GM19025 (cell line): ENCODE measurements around the gene PDXDC1.
"Not testable (repeated sequence)": the region's sequence is repeated elsewhere in the genome, so short reads cannot be mapped to it uniquely, and the experiment has no call there.

Experiments used
- ATAC-seq: cut with Tn5 transposase; IDR thresholded peaks from one replicate; pipeline ENCODE4 v1.9.1; 2021; ENCODE audit warnings: mild to moderate bottlenecking, low read depth, moderate library complexity; ENCODE audit not compliant: unreplicated experiment

The PDXDC1 gene

GRCh38 chr16:15012941-15013340 lies 38.1 kb downstream of the PDXDC1 start:
- ATAC-seq: not testable (repeated sequence)

- not testable (repeated sequence) for ATAC-seq
These were observed 40.8 kb downstream of the PDXDC1 start for GRCh38 chr16:15015671-15016070.

GRCh38 chr16:15016354-15016753 lies 41.5 kb downstream of the PDXDC1 start:
- not testable (repeated sequence) for ATAC-seq

- not testable (repeated sequence) for ATAC-seq
These were observed 42.2 kb downstream of the PDXDC1 start for GRCh38 chr16:15016951-15017580.

GRCh38 chr16:15021429-15021828 lies 46.6 kb downstream of the PDXDC1 start:
- ATAC-seq: not testable (repeated sequence)

GRCh38 chr16:15022194-15022593 lies 47.4 kb downstream of the PDXDC1 start:
- ATAC-seq: peak; percentile 74

GRCh38 chr16:15023381-15024077 lies 48.7 kb downstream of the PDXDC1 start:
- not testable (repeated sequence) for ATAC-seq

- not testable (repeated sequence) for ATAC-seq
These were observed 50.0 kb downstream of the PDXDC1 start for GRCh38 chr16:15024858-15025199.

GRCh38 chr16:15025234-15025951 lies 50.6 kb downstream of the PDXDC1 start:
- ATAC-seq: not testable (repeated sequence)

- ATAC-seq: not testable (repeated sequence)
These were observed 52.2 kb downstream of the PDXDC1 start for GRCh38 chr16:15027051-15027450.

- not testable (repeated sequence) for ATAC-seq
These were observed 52.9 kb downstream of the PDXDC1 start for GRCh38 chr16:15027503-15028344.

- not testable (repeated sequence) for ATAC-seq
These were observed 53.5 kb downstream of the PDXDC1 start for GRCh38 chr16:15028345-15028715.

- not testable (repeated sequence) for ATAC-seq
These were observed 54.2 kb downstream of the PDXDC1 start for GRCh38 chr16:15028801-15029698.

GRCh38 chr16:15029749-15030148 lies 54.9 kb downstream of the PDXDC1 start:
- ATAC-seq: not testable (repeated sequence)

GRCh38 chr16:15031179-15031578 lies 56.4 kb downstream of the PDXDC1 start:
- ATAC-seq: no peak

- ATAC-seq: no peak
These were observed 56.8 kb downstream of the PDXDC1 start for GRCh38 chr16:15031586-15031985.

- no peak for ATAC-seq
These were observed 57.9 kb downstream of the PDXDC1 start for GRCh38 chr16:15032547-15033308.

- no peak for ATAC-seq
These were observed 58.5 kb downstream of the PDXDC1 start for GRCh38 chr16:15033309-15033707.
